ENCODE measurements around the gene DCLK2.

DCLK2 gene

DNA sequence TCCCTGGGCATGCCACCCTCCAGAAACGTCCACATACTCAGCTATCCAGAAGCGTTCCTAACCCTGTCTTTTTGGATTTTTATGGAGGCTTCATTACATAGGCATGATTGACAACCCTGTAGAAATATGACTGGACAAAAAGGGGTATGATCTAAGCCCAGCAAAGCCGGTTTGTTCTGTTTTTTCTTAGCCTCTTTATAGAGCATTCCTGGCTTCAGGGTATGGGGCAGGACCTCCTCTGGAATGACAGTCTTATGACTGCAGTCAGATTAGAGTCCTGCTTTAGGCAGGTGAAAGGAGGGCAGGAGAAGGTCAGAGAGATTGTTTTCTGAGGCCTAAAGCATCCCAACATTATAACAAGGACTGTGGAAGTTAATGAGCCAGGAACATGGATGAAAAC lies 137.4 kb downstream of the DCLK2 start:
- Histone ChIP-seq H3K9me3 (ENCODE audit: control insufficient read depth, insufficient read depth, low read length) (no peaks in the 10 kb centered on the region), H3K27me3 (ENCODE audit: control insufficient read depth, insufficient read depth, low read length) (no peaks in the 10 kb centered on the region), H3K4me1 (ENCODE audit: control insufficient read depth, insufficient read depth, low read length) (peaks cover 15% of the 10 kb centered on the region), H3K36me3 (ENCODE audit: control insufficient read depth, insufficient read depth, low read length) (no peaks in the 10 kb centered on the region), H3K4me3 (ENCODE audit: low read depth, low read length) (no peak overlapping the region), H3K9ac (ENCODE audit: low read depth, low read length) (no peak overlapping the region)

- H3K9me3 ChIP-seq (ENCODE audit: control insufficient read depth, insufficient read depth, low read length) = no peaks in the 10 kb centered on the region
- peaks cover 15% of the 10 kb centered on the region for H3K4me1 ChIP-seq (ENCODE audit: control insufficient read depth, insufficient read depth, low read length)
- no peak overlapping the region for H3K4me3 ChIP-seq (ENCODE audit: low read depth, low read length)
- H3K27me3 ChIP-seq (ENCODE audit: control insufficient read depth, insufficient read depth, low read length) = no peaks in the 10 kb centered on the region
- no peaks in the 10 kb centered on the region for H3K36me3 ChIP-seq (ENCODE audit: control insufficient read depth, insufficient read depth, low read length)
- H3K9ac ChIP-seq (ENCODE audit: low read depth, low read length) = no peak overlapping the region
These were observed 138.5 kb downstream of the DCLK2 start for GRCh38 chr4:150216726-150217125.

- H3K36me3 ChIP-seq (ENCODE audit: control insufficient read depth, insufficient read depth, low read length) = no peaks in the 10 kb centered on the region
- peaks cover 15% of the 10 kb centered on the region for H3K4me1 ChIP-seq (ENCODE audit: control insufficient read depth, insufficient read depth, low read length)
- no peaks in the 10 kb centered on the region for H3K9me3 ChIP-seq (ENCODE audit: control insufficient read depth, insufficient read depth, low read length)
- H3K4me3 ChIP-seq (ENCODE audit: low read depth, low read length) = no peak overlapping the region
- no peak overlapping the region for H3K9ac ChIP-seq (ENCODE audit: low read depth, low read length)
- H3K27me3 ChIP-seq (ENCODE audit: control insufficient read depth, insufficient read depth, low read length) = no peaks in the 10 kb centered on the region
These were observed 138.9 kb downstream of the DCLK2 start for GRCh38 chr4:150217192-150217591.

DNA sequence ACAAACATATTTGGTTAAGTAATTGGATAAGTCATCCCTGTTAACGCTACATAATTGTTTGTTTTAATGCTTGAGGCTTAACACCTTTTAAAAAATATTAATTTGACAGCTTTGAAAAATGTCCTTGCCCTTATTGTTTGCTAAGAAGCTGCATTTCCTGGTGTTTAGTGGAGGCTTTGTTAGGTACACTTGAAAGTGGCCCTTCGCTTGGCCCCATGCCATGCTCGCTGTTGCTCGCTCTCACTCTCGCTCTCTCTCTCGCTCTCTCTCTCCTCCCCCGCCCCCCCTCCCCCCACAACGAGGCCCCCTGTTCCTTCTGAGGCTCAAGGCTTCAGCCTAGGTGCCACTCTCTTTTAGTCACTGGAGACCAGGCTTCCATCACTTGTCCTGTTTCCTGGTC lies 139.6 kb downstream of the DCLK2 start:
- Histone ChIP-seq H3K9ac (ENCODE audit: low read depth, low read length) (no peak overlapping the region), H3K9me3 (ENCODE audit: control insufficient read depth, insufficient read depth, low read length) (no peaks in the 10 kb centered on the region), H3K4me3 (ENCODE audit: low read depth, low read length) (no peak overlapping the region), H3K4me1 (ENCODE audit: control insufficient read depth, insufficient read depth, low read length) (peaks cover 15% of the 10 kb centered on the region), H3K36me3 (ENCODE audit: control insufficient read depth, insufficient read depth, low read length) (no peaks in the 10 kb centered on the region), H3K27me3 (ENCODE audit: control insufficient read depth, insufficient read depth, low read length) (no peaks in the 10 kb centered on the region)

- Histone ChIP-seq H3K9me3 (ENCODE audit: control insufficient read depth, insufficient read depth, low read length) (no peaks in the 10 kb centered on the region), H3K9ac (ENCODE audit: low read depth, low read length) (no peak overlapping the region), H3K4me3 (ENCODE audit: low read depth, low read length) (no peak overlapping the region), H3K36me3 (ENCODE audit: control insufficient read depth, insufficient read depth, low read length) (no peaks in the 10 kb centered on the region), H3K27me3 (ENCODE audit: control insufficient read depth, insufficient read depth, low read length) (no peaks in the 10 kb centered on the region), H3K4me1 (ENCODE audit: control insufficient read depth, insufficient read depth, low read length) (peaks cover 15% of the 10 kb centered on the region)
These were observed 140.2 kb downstream of the DCLK2 start for GRCh38 chr4:150218447-150218846.

DNA sequence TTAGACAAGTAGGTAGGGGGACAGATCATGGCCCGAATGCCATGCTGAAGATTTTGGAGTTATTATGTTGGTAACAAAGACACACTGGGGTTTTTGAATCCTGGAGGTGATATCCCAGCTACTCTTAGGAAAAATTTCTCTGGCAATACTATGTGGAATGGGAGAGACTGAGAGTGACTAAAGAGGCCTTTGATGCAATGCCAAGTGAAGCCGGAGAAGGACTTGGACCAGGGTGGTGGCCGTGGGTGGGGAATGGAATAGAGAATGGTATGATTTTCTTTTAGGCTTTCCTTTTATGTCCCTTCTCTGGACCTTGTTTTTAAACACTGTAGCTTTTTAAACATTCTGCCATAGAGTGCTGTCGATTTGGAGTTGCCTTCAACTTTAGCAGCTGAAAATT lies 141.6 kb downstream of the DCLK2 start:
- H3K36me3 ChIP-seq (ENCODE audit: control insufficient read depth, insufficient read depth, low read length) = no peaks in the 10 kb centered on the region
- H3K4me1 ChIP-seq (ENCODE audit: control insufficient read depth, insufficient read depth, low read length) = peaks cover 15% of the 10 kb centered on the region
- no peaks in the 10 kb centered on the region for H3K9me3 ChIP-seq (ENCODE audit: control insufficient read depth, insufficient read depth, low read length)
- H3K27me3 ChIP-seq (ENCODE audit: control insufficient read depth, insufficient read depth, low read length) = no peaks in the 10 kb centered on the region
- H3K4me3 ChIP-seq (ENCODE audit: low read depth, low read length) = no peak overlapping the region
- H3K9ac ChIP-seq (ENCODE audit: low read depth, low read length) = no peak overlapping the region

DNA sequence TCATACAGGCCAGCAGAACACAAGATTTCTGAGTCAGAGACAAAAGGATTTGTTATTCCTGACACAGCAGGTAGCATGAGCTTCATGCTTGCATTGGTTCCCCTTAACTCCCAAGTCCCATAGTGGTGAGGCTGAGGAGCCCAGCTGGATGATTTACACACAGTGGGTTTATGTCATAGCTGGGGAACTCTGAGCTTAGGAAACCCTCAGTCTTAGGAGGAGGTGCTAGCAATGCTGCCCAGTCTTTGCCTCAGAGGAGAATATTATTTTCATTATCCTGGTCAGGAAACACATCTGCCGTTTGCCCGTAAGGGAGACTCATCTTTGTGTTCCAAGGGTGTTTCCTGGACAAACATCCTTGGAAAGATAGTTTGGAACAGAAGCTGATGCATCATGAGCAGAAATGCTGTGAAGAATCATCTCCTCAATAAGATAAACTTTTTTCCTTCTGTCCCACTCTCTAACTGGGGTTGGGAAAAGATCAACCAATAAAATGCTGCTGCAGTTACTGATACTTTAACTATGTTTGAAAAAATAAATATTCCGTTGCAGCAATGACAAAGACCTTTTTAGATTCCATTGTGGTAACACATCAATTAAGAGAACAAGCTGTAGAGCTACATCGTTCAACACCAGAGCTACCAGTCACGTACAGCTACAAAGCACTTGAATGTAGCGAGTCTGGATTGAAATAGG lies 146.8 kb downstream of the DCLK2 start:
- Histone ChIP-seq H3K27me3 (ENCODE audit: control insufficient read depth, insufficient read depth, low read length) (no peaks in the 10 kb centered on the region), H3K4me3 (ENCODE audit: low read depth, low read length) (no peak overlapping the region), H3K9me3 (ENCODE audit: control insufficient read depth, insufficient read depth, low read length) (no peaks in the 10 kb centered on the region), H3K4me1 (ENCODE audit: control insufficient read depth, insufficient read depth, low read length) (peaks cover 6% of the 10 kb centered on the region), H3K36me3 (ENCODE audit: control insufficient read depth, insufficient read depth, low read length) (no peaks in the 10 kb centered on the region), H3K9ac (ENCODE audit: low read depth, low read length) (no peak overlapping the region)

DNA sequence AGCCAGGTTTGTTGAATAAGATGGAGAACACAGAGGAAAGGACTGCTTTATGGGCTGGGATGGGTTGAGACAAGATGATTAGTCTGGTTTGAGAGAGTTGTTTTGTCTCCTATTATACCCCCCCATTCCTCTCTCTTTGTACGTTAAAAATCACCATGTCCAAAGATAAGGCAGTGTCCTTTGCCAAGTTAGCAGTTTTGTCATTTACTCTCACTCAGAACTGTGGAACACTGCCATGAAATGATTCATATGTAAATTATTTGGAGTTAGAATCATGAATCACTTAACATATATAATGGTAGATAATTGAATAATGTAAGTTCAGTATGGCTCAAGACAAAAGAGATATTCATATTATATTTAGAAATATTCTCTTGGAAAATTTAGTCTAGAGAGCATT lies 151.3 kb downstream of the DCLK2 start:
- Histone ChIP-seq H3K9ac (ENCODE audit: low read depth, low read length) (no peak overlapping the region), H3K36me3 (ENCODE audit: control insufficient read depth, insufficient read depth, low read length) (no peaks in the 10 kb centered on the region), H3K27me3 (ENCODE audit: control insufficient read depth, insufficient read depth, low read length) (no peaks in the 10 kb centered on the region), H3K4me1 (ENCODE audit: control insufficient read depth, insufficient read depth, low read length) (peaks cover 6% of the 10 kb centered on the region), H3K4me3 (ENCODE audit: low read depth, low read length) (no peak overlapping the region), H3K9me3 (ENCODE audit: control insufficient read depth, insufficient read depth, low read length) (no peaks in the 10 kb centered on the region)

DNA sequence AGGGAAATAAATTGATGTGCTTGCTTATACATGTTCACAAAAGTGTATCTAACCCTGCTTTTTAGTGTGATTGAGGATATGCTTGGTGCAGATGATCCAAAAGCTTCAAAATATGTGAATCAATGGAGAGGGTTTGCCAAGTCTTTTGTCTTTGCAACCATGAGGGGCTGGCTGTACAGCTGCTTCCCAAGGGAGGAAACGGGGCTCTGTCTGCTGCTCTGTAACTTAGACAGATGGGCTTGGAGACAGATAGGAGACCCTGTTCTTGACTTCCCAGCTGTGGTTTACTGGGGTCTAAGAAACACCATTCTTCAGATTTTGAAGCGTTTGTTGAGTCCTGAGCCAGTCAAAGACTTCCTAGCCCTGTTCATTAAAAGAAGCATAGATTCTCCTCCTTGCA lies 152.3 kb downstream of the DCLK2 start:
- H3K4me1 ChIP-seq (ENCODE audit: control insufficient read depth, insufficient read depth, low read length) = peaks cover 2% of the 10 kb centered on the region
- H3K27me3 ChIP-seq (ENCODE audit: control insufficient read depth, insufficient read depth, low read length) = no peaks in the 10 kb centered on the region
- no peak overlapping the region for H3K4me3 ChIP-seq (ENCODE audit: low read depth, low read length)
- no peaks in the 10 kb centered on the region for H3K36me3 ChIP-seq (ENCODE audit: control insufficient read depth, insufficient read depth, low read length)
- no peaks in the 10 kb centered on the region for H3K9me3 ChIP-seq (ENCODE audit: control insufficient read depth, insufficient read depth, low read length)
- H3K9ac ChIP-seq (ENCODE audit: low read depth, low read length) = no peak overlapping the region

GRCh38 chr4:150231107-150231770 lies 153.0 kb downstream of the DCLK2 start:
- H3K27me3 ChIP-seq (ENCODE audit: control insufficient read depth, insufficient read depth, low read length) = no peaks in the 10 kb centered on the region

DNA sequence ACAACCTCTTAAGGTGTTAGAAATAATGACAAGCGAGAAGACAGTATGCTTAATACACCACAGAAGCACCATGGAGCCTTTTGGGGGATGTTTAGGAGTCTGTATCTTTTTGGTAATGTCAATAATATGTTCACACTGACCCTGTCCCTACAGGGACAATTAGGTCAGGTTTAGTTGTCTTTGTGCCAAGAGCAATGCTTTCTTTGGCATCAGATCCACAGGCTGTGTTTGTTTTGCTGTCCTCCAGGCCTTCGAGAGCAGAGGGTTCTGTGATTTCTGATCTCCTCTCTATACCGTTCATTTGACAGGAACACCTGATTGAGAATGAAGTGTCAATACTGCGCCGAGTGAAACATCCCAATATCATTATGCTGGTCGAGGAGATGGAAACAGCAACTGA lies 153.8 kb downstream of the DCLK2 start:
- Histone ChIP-seq H3K4me1 (ENCODE audit: control insufficient read depth, insufficient read depth, low read length) (peaks cover 2% of the 10 kb centered on the region), H3K36me3 (ENCODE audit: control insufficient read depth, insufficient read depth, low read length) (no peaks in the 10 kb centered on the region), H3K27me3 (ENCODE audit: control insufficient read depth, insufficient read depth, low read length) (no peaks in the 10 kb centered on the region), H3K9ac (ENCODE audit: low read depth, low read length) (no peak overlapping the region), H3K4me3 (ENCODE audit: low read depth, low read length) (no peak overlapping the region), H3K9me3 (ENCODE audit: control insufficient read depth, insufficient read depth, low read length) (no peaks in the 10 kb centered on the region)

More at GRCh38 chr4:150231107-150231770, 153.0 kb downstream of the DCLK2 start:
- Histone ChIP-seq H3K9me3 (ENCODE audit: control insufficient read depth, insufficient read depth, low read length) (no peaks in the 10 kb centered on the region), H3K9ac (ENCODE audit: low read depth, low read length) (no peak overlapping the region), H3K4me1 (ENCODE audit: control insufficient read depth, insufficient read depth, low read length) (peaks cover 2% of the 10 kb centered on the region), H3K36me3 (ENCODE audit: control insufficient read depth, insufficient read depth, low read length) (no peaks in the 10 kb centered on the region), H3K4me3 (ENCODE audit: low read depth, low read length) (no peak overlapping the region)

GRCh38 chr4:150234246-150234645 lies 156.0 kb downstream of the DCLK2 start:
- H3K4me1 ChIP-seq (ENCODE audit: control insufficient read depth, insufficient read depth, low read length) = peaks cover 2% of the 10 kb centered on the region

More at GRCh38 chr4:150234246-150234645, 156.0 kb downstream of the DCLK2 start:
- Histone ChIP-seq H3K4me3 (ENCODE audit: low read depth, low read length) (no peak overlapping the region), H3K9ac (ENCODE audit: low read depth, low read length) (no peak overlapping the region), H3K27me3 (ENCODE audit: control insufficient read depth, insufficient read depth, low read length) (no peaks in the 10 kb centered on the region), H3K9me3 (ENCODE audit: control insufficient read depth, insufficient read depth, low read length) (no peaks in the 10 kb centered on the region), H3K36me3 (ENCODE audit: control insufficient read depth, insufficient read depth, low read length) (no peaks in the 10 kb centered on the region)
